ENCODE results near the gene ZNF280D. TPM values are rescaled to one million over a fixed set of nuclear protein-coding genes. Genes with fewer than 3 reads are reported as not detected.

Gene ZNF280D
- total and polyA plus RNA-seq, 2 of the 13 experiments (the other 11 are each of a cell fraction or from before 2014, with no cell fraction given), result 7.1 to 11.9 TPM

DNA sequence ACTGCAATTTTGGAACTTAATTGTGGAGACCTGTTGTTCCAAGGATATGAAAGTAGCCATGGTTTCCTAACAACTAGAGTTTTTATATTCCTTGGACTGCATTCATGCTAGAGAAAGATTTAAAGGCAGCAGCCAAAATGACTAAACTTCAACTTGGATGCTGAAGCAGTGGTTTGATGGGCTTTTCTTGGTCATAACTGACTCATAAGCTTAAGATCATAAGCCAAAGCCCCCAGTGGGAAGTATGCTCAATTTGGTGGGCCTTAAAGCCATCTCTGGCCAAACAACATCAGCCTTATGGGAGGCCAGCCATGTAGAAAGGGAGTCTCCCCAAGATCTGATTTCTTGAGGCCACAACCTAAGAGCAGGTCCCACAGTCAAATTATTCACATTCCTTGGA, 80.2 kb downstream of the ZNF280D start:
- DNase-seq (ENCODE audit: low spot score) (no peak), ATAC-seq (no peak), FAIRE-seq (no peak)
- Histone ChIP-seq H3K9ac (ENCODE audit: insufficient read depth, low read depth, low read length) (no peak overlapping the region), H3K27ac (ENCODE audit: extremely low read length, insufficient read depth, low read length) (peak overlapping the region; percentile 48), H4K20me1 (ENCODE audit: insufficient read depth, low read length) (no peaks in the 10 kb centered on the region), H3K4me1 (ENCODE audit: insufficient read depth, low read length) (peaks cover 20% of the 10 kb centered on the region), H3K9me3 (ENCODE audit: low read length) (no peaks in the 10 kb centered on the region), H3K4me2 (ENCODE audit: low read depth, low read length) (no peak overlapping the region), H3K4me3 (replicated peaks in 1 of 3; ENCODE audit: insufficient read depth in 1 of 3, low read depth in 2 of 3, low read length in 3 of 3) (no peak overlapping the region), H3K36me3 (replicated peaks in 1 of 2; ENCODE audit: control insufficient read depth in 1 of 2, insufficient read depth in 2 of 2, low read length in 2 of 2) (no peaks in the 10 kb centered on the region), H3K79me2 (ENCODE audit: insufficient read depth, low read length) (no peaks in the 10 kb centered on the region), H2AFZ (ENCODE audit: low read length) (no peak overlapping the region), H3K27me3 (ENCODE audit: control insufficient read depth in 1 of 2, insufficient read depth in 2 of 2, low read length in 2 of 2) (no peaks in the 10 kb centered on the region)
- POLR2A ChIA-PET, result no interaction called here
- CTCF ChIA-PET (ENCODE audit: low intra/inter-chr PET ratio, low total read pairs), result no interaction called here
- no peak for TF ChIP-seq ZNF709 (CRISPR knock-in tag; IDR thresholded peaks at IDR 0.05)
- TF ChIP-seq, protein P1, sequence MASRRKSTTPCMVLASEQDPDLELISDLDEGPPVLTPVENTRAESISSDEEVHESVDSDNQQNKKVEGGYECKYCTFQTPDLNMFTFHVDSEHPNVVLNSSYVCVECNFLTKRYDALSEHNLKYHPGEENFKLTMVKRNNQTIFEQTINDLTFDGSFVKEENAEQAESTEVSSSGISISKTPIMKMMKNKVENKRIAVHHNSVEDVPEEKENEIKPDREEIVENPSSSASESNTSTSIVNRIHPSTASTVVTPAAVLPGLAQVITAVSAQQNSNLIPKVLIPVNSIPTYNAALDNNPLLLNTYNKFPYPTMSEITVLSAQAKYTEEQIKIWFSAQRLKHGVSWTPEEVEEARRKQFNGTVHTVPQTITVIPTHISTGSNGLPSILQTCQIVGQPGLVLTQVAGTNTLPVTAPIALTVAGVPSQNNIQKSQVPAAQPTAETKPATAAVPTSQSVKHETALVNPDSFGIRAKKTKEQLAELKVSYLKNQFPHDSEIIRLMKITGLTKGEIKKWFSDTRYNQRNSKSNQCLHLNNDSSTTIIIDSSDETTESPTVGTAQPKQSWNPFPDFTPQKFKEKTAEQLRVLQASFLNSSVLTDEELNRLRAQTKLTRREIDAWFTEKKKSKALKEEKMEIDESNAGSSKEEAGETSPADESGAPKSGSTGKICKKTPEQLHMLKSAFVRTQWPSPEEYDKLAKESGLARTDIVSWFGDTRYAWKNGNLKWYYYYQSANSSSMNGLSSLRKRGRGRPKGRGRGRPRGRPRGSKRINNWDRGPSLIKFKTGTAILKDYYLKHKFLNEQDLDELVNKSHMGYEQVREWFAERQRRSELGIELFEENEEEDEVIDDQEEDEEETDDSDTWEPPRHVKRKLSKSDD (CRISPR knock-in tag; IDR thresholded peaks at IDR 0.05; ENCODE audit: low read depth), result no peak
- no TSS peak for BruUV-seq (replicated peaks)
- in situ Hi-C loops (cut with HindIII; ENCODE audit: extremely low pct_ligation_motif_present, low pct_unique_long_range_greater_than_20kb), result no loop called here
- intact Hi-C loops (cut with micrococcal nuclease; ENCODE audit: unreplicated experiment), result no loop called here

DNA sequence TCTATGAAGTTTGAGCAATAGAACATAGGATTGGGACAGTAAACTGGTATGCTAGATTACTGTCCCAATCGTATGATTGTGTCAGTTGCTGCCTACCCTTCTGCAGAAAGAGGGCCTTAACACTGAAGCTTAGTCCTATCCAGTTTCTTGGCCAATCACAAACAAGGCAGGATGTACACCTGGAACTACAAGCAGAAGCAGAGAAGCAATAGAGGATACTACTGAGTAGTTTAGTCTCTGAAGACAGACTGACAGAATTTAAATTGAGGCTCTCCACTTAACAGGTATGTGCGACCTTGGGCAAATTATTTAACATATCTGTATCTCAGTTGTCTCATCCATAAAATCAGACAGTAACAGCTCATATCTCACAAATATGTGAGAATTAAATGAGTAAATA, 85.0 kb downstream of the ZNF280D start:
- WGBS (ENCODE audit: low lambda C conversion rate), result 94% methylated on average over 2 of the region's 2 CpGs
- in situ Hi-C loops (cut with HindIII; ENCODE audit: extremely low pct_ligation_motif_present, low pct_unique_long_range_greater_than_20kb), result no loop called here
- Histone ChIP-seq H3K4me2 (ENCODE audit: low read depth, low read length) (no peak overlapping the region), H3K9ac (ENCODE audit: insufficient read depth, low read depth, low read length) (no peak overlapping the region), H3K9me3 (ENCODE audit: low read length) (no peaks in the 10 kb centered on the region), H3K4me1 (ENCODE audit: insufficient read depth, low read length) (peaks cover 4% of the 10 kb centered on the region), H3K4me3 (replicated peaks in 1 of 3; ENCODE audit: insufficient read depth in 1 of 3, low read depth in 2 of 3, low read length in 3 of 3) (no peak overlapping the region), H3K36me3 (replicated peaks in 1 of 2; ENCODE audit: control insufficient read depth in 1 of 2, insufficient read depth in 2 of 2, low read length in 2 of 2) (no peaks in the 10 kb centered on the region), H4K20me1 (ENCODE audit: insufficient read depth, low read length) (no peaks in the 10 kb centered on the region), H3K79me2 (ENCODE audit: insufficient read depth, low read length) (no peaks in the 10 kb centered on the region), H3K27ac (ENCODE audit: extremely low read length, insufficient read depth, low read length) (no peak overlapping the region), H3K27me3 (ENCODE audit: control insufficient read depth in 1 of 2, insufficient read depth in 2 of 2, low read length in 2 of 2) (no peaks in the 10 kb centered on the region), H2AFZ (ENCODE audit: low read length) (no peak overlapping the region)
- DNase-seq (ENCODE audit: low spot score) (no peak), ATAC-seq (no peak), FAIRE-seq (no peak)
- intact Hi-C loops (cut with micrococcal nuclease; ENCODE audit: unreplicated experiment), result no loop called here
- POLR2A ChIA-PET, result no interaction called here
- BruUV-seq (replicated peaks), result no TSS peak
- CTCF ChIA-PET (ENCODE audit: low intra/inter-chr PET ratio, low total read pairs), result no interaction called here
- TF ChIP-seq ZNF383 (CRISPR knock-in tag; IDR thresholded peaks at IDR 0.05; ENCODE audit: borderline replicate concordance) (no peak), IKZF1 (IDR thresholded peaks at IDR 0.05) (no peak), ZNF891 (CRISPR knock-in tag; IDR thresholded peaks at IDR 0.05) (no peak), ZBTB20 (CRISPR knock-in tag; IDR thresholded peaks at IDR 0.05; ENCODE audit: borderline replicate concordance, low read depth) (no peak), ZNF17 (CRISPR knock-in tag; IDR thresholded peaks at IDR 0.05) (no peak), SYNCRIP (IDR thresholded peaks at IDR 0.05; ENCODE audit: insufficient read depth, low read depth, low read length) (no peak), ARNT (IDR thresholded peaks at IDR 0.05) (no peak), SUZ12 (IDR thresholded peaks at IDR 0.05; ENCODE audit: low read depth, low read length) (no peak)
- TF ChIP-seq, protein P2, sequence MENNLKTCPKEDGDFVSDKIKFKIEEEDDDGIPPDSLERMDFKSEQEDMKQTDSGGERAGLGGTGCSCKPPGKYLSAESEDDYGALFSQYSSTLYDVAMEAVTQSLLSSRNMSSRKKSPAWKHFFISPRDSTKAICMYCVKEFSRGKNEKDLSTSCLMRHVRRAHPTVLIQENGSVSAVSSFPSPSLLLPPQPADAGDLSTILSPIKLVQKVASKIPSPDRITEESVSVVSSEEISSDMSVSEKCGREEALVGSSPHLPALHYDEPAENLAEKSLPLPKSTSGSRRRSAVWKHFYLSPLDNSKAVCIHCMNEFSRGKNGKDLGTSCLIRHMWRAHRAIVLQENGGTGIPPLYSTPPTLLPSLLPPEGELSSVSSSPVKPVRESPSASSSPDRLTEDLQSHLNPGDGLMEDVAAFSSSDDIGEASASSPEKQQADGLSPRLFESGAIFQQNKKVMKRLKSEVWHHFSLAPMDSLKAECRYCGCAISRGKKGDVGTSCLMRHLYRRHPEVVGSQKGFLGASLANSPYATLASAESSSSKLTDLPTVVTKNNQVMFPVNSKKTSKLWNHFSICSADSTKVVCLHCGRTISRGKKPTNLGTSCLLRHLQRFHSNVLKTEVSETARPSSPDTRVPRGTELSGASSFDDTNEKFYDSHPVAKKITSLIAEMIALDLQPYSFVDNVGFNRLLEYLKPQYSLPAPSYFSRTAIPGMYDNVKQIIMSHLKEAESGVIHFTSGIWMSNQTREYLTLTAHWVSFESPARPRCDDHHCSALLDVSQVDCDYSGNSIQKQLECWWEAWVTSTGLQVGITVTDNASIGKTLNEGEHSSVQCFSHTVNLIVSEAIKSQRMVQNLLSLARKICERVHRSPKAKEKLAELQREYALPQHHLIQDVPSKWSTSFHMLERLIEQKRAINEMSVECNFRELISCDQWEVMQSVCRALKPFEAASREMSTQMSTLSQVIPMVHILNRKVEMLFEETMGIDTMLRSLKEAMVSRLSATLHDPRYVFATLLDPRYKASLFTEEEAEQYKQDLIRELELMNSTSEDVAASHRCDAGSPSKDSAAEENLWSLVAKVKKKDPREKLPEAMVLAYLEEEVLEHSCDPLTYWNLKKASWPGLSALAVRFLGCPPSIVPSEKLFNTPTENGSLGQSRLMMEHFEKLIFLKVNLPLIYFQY (CRISPR knock-in tag; IDR thresholded peaks at IDR 0.05; ENCODE audit: borderline replicate concordance), result no peak
